Suprapubic skin (tissue), 4 donors: ENCODE data around the gene PLIN4. TPM values are rescaled to one million over a fixed set of nuclear protein-coding genes. Genes with fewer than 3 reads are reported as not detected.

Experiments
- DNase-seq, 2 donors: peaks; one replicate each; pipeline ENCODE4 v3.0.0-alpha.2; 2019; ENCODE audit warnings: low spot score in 2 of 2
- H3K27ac ChIP-seq: fragments of 200-600 bp; sonication (generic); one replicate; pipeline ENCODE4 v1.5.1; 2019
- H3K27me3 ChIP-seq: fragments of 200-600 bp; sonication (generic); one replicate; pipeline ENCODE4 v1.5.1; 2019
- H3K36me3 ChIP-seq: fragments of 200-600 bp; sonication (generic); one replicate; pipeline ENCODE4 v1.5.1; 2019
- H3K4me1 ChIP-seq: fragments of 200-600 bp; sonication (generic); one replicate; pipeline ENCODE4 v1.5.1; 2019
- H3K4me3 ChIP-seq: fragments of 200-600 bp; sonication (generic); one replicate; pipeline ENCODE4 v1.5.1; 2019; ENCODE audit warnings: mild to moderate bottlenecking
- H3K9me3 ChIP-seq: fragments of 200-600 bp; sonication (generic); one replicate; pipeline ENCODE4 v1.5.1; 2019
- CTCF ChIP-seq, 2 donors: fragments of 200-600 bp in 1 of 2; fragments of 450-650 bp in 1 of 2; sonication (generic) in 1 of 2; IDR thresholded peaks; one replicate each; pipeline ENCODE4 v1.5.1; 2016 to 2019; ENCODE audit warnings: antibody characterized with exemption in 2 of 2, mild to moderate bottlenecking in 1 of 2, moderate library complexity in 1 of 2
- EP300 ChIP-seq: sonication (generic); formaldehyde crosslinking; IDR thresholded peaks from one replicate; pipeline ENCODE4 v1.6.1; 2017; ENCODE audit warnings: antibody characterized with exemption
- POLR2A ChIP-seq, 2 donors: fragments of 450-650 bp; IDR thresholded peaks; one replicate each; pipeline ENCODE4 v1.6.1; 2017; ENCODE audit warnings: antibody characterized with exemption in 2 of 2, mild to moderate bottlenecking in 2 of 2, moderate library complexity in 2 of 2
- POLR2AphosphoS5 ChIP-seq, 3 donors: sonication (generic); formaldehyde crosslinking; IDR thresholded peaks; one replicate each; pipeline ENCODE4 v1.6.1; 2017; ENCODE audit warnings: antibody characterized with exemption in 3 of 3
- WGBS: methylation state at CpG from one replicate; pipeline ENCODE4 v1.1.5; 2018; 5-methylcytosine and 5-hydroxymethylcytosine counted together
- total RNA-seq, 4 donors: library from RNA; depleted of rRNA; stranded (reverse); fragments of >200 nt; gene quantifications; one replicate each; pipeline ENCODE4 v1.1.0, GENCODE V29; 2016

The PLIN4 gene
- total RNA-seq, 4 donors from 2014 or later, result 12.4 to 38.3 (median 19.3) TPM

- TF ChIP-seq POLR2A (IDR thresholded peaks at IDR 0.05), result no peak
- no peak for TF ChIP-seq EP300
- no peak for TF ChIP-seq CTCF (IDR thresholded peaks at IDR 0.05)
- TF ChIP-seq POLR2AphosphoS5 (IDR thresholded peaks at IDR 0.05), result no peak
- 90% methylated on average over 19 of the region's 19 CpGs for WGBS
These were observed 34.9 kb downstream of the PLIN4 start for GRCh38 chr19:4483385-4483784.

GRCh38 chr19:4482721-4483364 lies 35.4 kb downstream of the PLIN4 start:
- TF ChIP-seq EP300 (no peak), POLR2AphosphoS5 (IDR thresholded peaks at IDR 0.05) (no peak), CTCF (IDR thresholded peaks at IDR 0.05) (no peak), POLR2A (IDR thresholded peaks at IDR 0.05) (no peak)
- no peak for DNase-seq
- Histone ChIP-seq H3K4me3 (no peak overlapping the region), H3K36me3 (peaks cover 53% of the 10 kb centered on the region), H3K9me3 (no peaks in the 10 kb centered on the region), H3K27me3 (no peaks in the 10 kb centered on the region), H3K27ac (no peak overlapping the region), H3K4me1 (no peaks in the 10 kb centered on the region)
- WGBS, result 95% methylated on average over 32 of the region's 35 CpGs

More at GRCh38 chr19:4483385-4483784, 34.9 kb downstream of the PLIN4 start:
- Histone ChIP-seq H3K9me3 (no peaks in the 10 kb centered on the region), H3K27me3 (no peaks in the 10 kb centered on the region), H3K27ac (no peak overlapping the region), H3K36me3 (peaks cover 56% of the 10 kb centered on the region), H3K4me3 (no peak overlapping the region), H3K4me1 (no peaks in the 10 kb centered on the region)
- DNase-seq, result no peak

GRCh38 chr19:4477034-4477801 lies 41.1 kb downstream of the PLIN4 start:
- H3K36me3 ChIP-seq, result peaks cover 51% of the 10 kb centered on the region
- no peak for DNase-seq
- WGBS, result 71% methylated on average over 9 of the region's 16 CpGs
- TF ChIP-seq CTCF (IDR thresholded peaks at IDR 0.05), result no peak
- TF ChIP-seq POLR2A (IDR thresholded peaks at IDR 0.05), result no peak
- no peak for TF ChIP-seq POLR2AphosphoS5 (IDR thresholded peaks at IDR 0.05)
- no peak for TF ChIP-seq EP300
- peaks cover 26% of the 10 kb centered on the region for H3K4me1 ChIP-seq
- H3K27ac ChIP-seq, result no peak overlapping the region
- no peaks in the 10 kb centered on the region for H3K9me3 ChIP-seq
- H3K4me3 ChIP-seq, result no peak overlapping the region
- no peaks in the 10 kb centered on the region for H3K27me3 ChIP-seq

- H3K4me1 ChIP-seq, result peaks cover 31% of the 10 kb centered on the region
- H3K27me3 ChIP-seq, result no peaks in the 10 kb centered on the region
- H3K4me3 ChIP-seq, result peak overlapping the region; percentile 96
- no peaks in the 10 kb centered on the region for H3K9me3 ChIP-seq
- WGBS, result 25% methylated on average over 12 of the region's 13 CpGs
- DNase-seq, result no peak
- H3K36me3 ChIP-seq, result peaks cover 34% of the 10 kb centered on the region
- no peak overlapping the region for H3K27ac ChIP-seq
- TF ChIP-seq POLR2AphosphoS5 (IDR thresholded peaks at IDR 0.05), result no peak
- TF ChIP-seq EP300, result no peak
- TF ChIP-seq POLR2A (IDR thresholded peaks at IDR 0.05), result no peak
- TF ChIP-seq CTCF (IDR thresholded peaks at IDR 0.05), result no peak
These were observed 43.7 kb downstream of the PLIN4 start for GRCh38 chr19:4474514-4475022.
